ENCODE results near the gene NEFH. TPM values are rescaled to one million over a fixed set of nuclear protein-coding genes. Genes with fewer than 3 reads are reported as not detected.
A peak's percentile ranks its signal among the peaks of the same experiment; 100 is the strongest.

NEFH gene
- total and polyA plus RNA-seq, 4 donors = 0.22 to 0.71 (median 0.56) TPM

DNA sequence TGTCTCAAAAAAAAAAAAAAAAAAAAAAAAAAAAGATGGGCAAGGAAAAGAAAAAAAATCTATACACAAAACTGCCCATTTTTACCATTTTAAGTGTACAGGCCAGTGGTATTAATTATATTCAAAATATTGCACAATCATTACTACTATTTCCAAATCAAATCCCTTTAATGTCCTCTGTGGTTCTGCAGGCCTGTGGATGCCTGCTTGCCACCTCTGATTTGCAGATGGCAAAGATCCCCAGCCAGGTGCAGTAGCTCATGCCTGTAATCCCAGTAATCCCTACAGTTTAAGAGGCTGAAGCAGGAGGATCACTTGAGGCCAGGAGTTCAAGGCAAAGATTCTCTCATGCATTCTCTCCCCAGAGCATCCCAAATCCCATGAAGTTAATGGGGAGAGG is 21.5 kb upstream of the NEFH start:
- H3K36me3 ChIP-seq (ENCODE audit: control insufficient read depth in 4 of 4, insufficient read depth in 4 of 4, low read length in 4 of 4) = no peaks in the 10 kb centered on the region
- no peaks in the 10 kb centered on the region for H3K4me1 ChIP-seq (ENCODE audit: control insufficient read depth in 5 of 5, insufficient read depth in 5 of 5, low read length in 5 of 5)
- H3K9me3 ChIP-seq (ENCODE audit: control insufficient read depth in 4 of 4, insufficient read depth in 3 of 4, low read length in 3 of 4) = no peaks in the 10 kb centered on the region
- DNase-seq (peak in 1 of 3 donors; percentile 36), ATAC-seq (ENCODE audit: insufficient read depth, low FRiP score) (no peak)
- H3K9ac ChIP-seq (ENCODE audit: insufficient read depth in 1 of 2, low read length in 2 of 2) = no peak overlapping the region
- H3K4me3 ChIP-seq = no peak overlapping the region
- no peak overlapping the region for H3K27ac ChIP-seq (ENCODE audit: low read depth in 1 of 2, low read length in 1 of 2)
- H3K27me3 ChIP-seq (ENCODE audit: control insufficient read depth in 3 of 3, insufficient read depth in 3 of 3, low read length in 2 of 3) = no peaks in the 10 kb centered on the region
- TF ChIP-seq, protein P1, sequence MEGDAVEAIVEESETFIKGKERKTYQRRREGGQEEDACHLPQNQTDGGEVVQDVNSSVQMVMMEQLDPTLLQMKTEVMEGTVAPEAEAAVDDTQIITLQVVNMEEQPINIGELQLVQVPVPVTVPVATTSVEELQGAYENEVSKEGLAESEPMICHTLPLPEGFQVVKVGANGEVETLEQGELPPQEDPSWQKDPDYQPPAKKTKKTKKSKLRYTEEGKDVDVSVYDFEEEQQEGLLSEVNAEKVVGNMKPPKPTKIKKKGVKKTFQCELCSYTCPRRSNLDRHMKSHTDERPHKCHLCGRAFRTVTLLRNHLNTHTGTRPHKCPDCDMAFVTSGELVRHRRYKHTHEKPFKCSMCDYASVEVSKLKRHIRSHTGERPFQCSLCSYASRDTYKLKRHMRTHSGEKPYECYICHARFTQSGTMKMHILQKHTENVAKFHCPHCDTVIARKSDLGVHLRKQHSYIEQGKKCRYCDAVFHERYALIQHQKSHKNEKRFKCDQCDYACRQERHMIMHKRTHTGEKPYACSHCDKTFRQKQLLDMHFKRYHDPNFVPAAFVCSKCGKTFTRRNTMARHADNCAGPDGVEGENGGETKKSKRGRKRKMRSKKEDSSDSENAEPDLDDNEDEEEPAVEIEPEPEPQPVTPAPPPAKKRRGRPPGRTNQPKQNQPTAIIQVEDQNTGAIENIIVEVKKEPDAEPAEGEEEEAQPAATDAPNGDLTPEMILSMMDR (IDR thresholded peaks at IDR 0.05; ENCODE audit: control extremely low read depth, extremely low read depth) = no peak

DNA sequence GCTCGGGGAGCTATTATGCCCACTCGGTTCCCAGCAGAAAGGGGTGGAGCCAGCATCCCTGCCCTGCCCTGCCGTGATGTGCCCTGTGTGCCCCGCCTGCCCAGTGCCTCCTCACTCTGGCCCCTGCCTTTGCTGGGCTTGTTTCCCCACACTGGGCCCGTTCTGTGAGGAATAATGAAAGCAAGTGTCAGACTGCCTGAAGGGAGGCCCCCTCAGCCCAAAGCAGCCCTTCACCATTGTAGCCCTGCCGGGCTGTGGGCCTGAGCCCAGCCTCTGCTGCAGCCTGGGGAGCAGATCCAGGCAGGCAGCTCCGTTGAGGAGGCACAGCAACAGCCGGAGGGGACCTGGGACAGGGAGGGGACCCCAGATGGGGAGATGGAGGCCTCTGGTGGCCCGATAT is 20.2 kb upstream of the NEFH start:
- H3K27ac ChIP-seq (ENCODE audit: low read depth in 1 of 2, low read length in 1 of 2) = no peak overlapping the region
- no peak for DNase-seq
- no peaks in the 10 kb centered on the region for H3K4me1 ChIP-seq (ENCODE audit: control insufficient read depth in 5 of 5, insufficient read depth in 5 of 5, low read length in 5 of 5)
- H3K9me3 ChIP-seq (ENCODE audit: control insufficient read depth in 4 of 4, insufficient read depth in 3 of 4, low read length in 3 of 4) = no peaks in the 10 kb centered on the region
- 74 to 85% methylated on average over 9 of the region's 9 CpGs for WGBS, 2 donors
- H3K36me3 ChIP-seq (ENCODE audit: control insufficient read depth in 4 of 4, insufficient read depth in 4 of 4, low read length in 4 of 4) = no peaks in the 10 kb centered on the region
- ATAC-seq (ENCODE audit: insufficient read depth, low FRiP score) = no peak
- H3K9ac ChIP-seq (ENCODE audit: insufficient read depth in 1 of 2, low read length in 2 of 2) = no peak overlapping the region
- TF ChIP-seq, protein P1 (IDR thresholded peaks at IDR 0.05; ENCODE audit: control extremely low read depth, extremely low read depth) = no peak
- H3K4me3 ChIP-seq = no peak overlapping the region
- H3K27me3 ChIP-seq (ENCODE audit: control insufficient read depth in 3 of 3, insufficient read depth in 3 of 3, low read length in 2 of 3) = no peaks in the 10 kb centered on the region

DNA sequence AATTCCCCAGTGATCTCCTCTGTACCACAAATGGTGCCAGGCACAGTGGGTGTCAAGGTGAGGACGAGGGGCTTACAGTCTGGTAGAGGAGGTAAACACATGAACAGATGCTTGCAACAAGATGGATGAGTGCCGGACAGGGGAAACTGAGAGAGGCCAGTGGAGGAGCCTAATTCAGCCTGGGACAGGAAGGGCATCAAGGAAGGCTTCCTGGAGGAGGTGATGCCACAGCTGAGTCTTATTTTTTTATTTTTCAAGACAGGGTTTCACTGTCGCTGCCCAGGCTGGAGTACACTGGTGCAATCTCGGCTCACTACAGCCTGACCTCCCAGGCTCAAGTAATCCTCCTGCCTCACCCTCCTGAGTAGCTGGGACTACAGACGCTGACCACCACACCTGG is 18.8 kb upstream of the NEFH start:
- Histone ChIP-seq H3K9me3 (ENCODE audit: control insufficient read depth in 4 of 4, insufficient read depth in 3 of 4, low read length in 3 of 4) (no peaks in the 10 kb centered on the region), H3K27ac (ENCODE audit: low read depth in 1 of 2, low read length in 1 of 2) (no peak overlapping the region), H3K4me1 (ENCODE audit: control insufficient read depth in 5 of 5, insufficient read depth in 5 of 5, low read length in 5 of 5) (no peaks in the 10 kb centered on the region), H3K4me3 (no peak overlapping the region), H3K36me3 (ENCODE audit: control insufficient read depth in 4 of 4, insufficient read depth in 4 of 4, low read length in 4 of 4) (no peaks in the 10 kb centered on the region), H3K9ac (ENCODE audit: insufficient read depth in 1 of 2, low read length in 2 of 2) (no peak overlapping the region), H3K27me3 (ENCODE audit: control insufficient read depth in 3 of 3, insufficient read depth in 3 of 3, low read length in 2 of 3) (no peaks in the 10 kb centered on the region)
- ATAC-seq (ENCODE audit: insufficient read depth, low FRiP score) (no peak), DNase-seq (no peak)
- TF ChIP-seq, protein P1 (IDR thresholded peaks at IDR 0.05; ENCODE audit: control extremely low read depth, extremely low read depth) = no peak
- WGBS, 2 donors = 90 to 94% methylated on average over 5 of the region's 5 CpGs

DNA sequence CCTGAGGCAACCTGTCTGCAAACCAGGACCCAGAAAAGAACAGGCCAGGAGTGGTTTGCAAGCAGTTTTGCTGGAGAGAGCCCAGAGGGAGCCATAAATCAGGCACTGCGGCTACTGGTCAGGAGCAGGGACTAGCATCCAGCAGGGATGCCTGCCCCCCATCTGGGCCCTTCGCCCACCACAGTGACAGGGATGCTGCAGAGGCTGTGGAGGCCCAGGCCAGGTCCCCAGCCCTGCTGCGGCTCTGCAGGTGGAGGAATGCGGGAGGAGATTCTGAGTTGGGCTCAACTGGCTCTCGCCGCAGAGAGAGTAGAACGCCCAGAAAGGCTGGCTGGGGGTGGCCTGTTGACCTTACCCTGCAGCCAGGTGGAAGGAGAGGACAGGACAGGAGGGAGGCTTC is 16.4 kb upstream of the NEFH start:
- no peaks in the 10 kb centered on the region for H3K4me1 ChIP-seq (ENCODE audit: control insufficient read depth in 5 of 5, insufficient read depth in 5 of 5, low read length in 5 of 5)
- H3K4me3 ChIP-seq = no peak overlapping the region
- ATAC-seq (ENCODE audit: insufficient read depth, low FRiP score) = no peak
- no peaks in the 10 kb centered on the region for H3K9me3 ChIP-seq (ENCODE audit: control insufficient read depth in 4 of 4, insufficient read depth in 3 of 4, low read length in 3 of 4)
- H3K27ac ChIP-seq (ENCODE audit: low read depth in 1 of 2, low read length in 1 of 2) = no peak overlapping the region
- TF ChIP-seq, protein P1 (IDR thresholded peaks at IDR 0.05; ENCODE audit: control extremely low read depth, extremely low read depth) = no peak
- 89 to 96% methylated on average over 7 of the region's 7 CpGs for WGBS, 2 donors
- H3K9ac ChIP-seq (ENCODE audit: insufficient read depth in 1 of 2, low read length in 2 of 2) = no peak overlapping the region
- no peaks in the 10 kb centered on the region for H3K36me3 ChIP-seq (ENCODE audit: control insufficient read depth in 4 of 4, insufficient read depth in 4 of 4, low read length in 4 of 4)
- no peak for DNase-seq
- no peaks in the 10 kb centered on the region for H3K27me3 ChIP-seq (ENCODE audit: control insufficient read depth in 3 of 3, insufficient read depth in 3 of 3, low read length in 2 of 3)
